MM.1S (cell line): ENCODE data around the gene BBX.

Experiments
- DNase-seq: peaks from one replicate; pipeline ENCODE4 v3.0.0-alpha.2; 2015
- H2AFZ ChIP-seq: fragments of 300-600 bp; sonication (generic); 2 replicates; pipeline ENCODE4 v1.6.0; 2016; ENCODE audit warnings: antibody characterized with exemption, low read length
- H3F3A ChIP-seq: fragments of 300-600 bp; sonication (generic); 2 replicates; pipeline ENCODE4 v1.6.1; 2016; ENCODE audit warnings: mild to moderate bottlenecking, antibody characterized with exemption, low read length, moderate library complexity, mixed read lengths; ENCODE audit not compliant: insufficient read depth
- H3K27ac ChIP-seq: fragments of 300-600 bp; sonication (generic); 2 replicates; pipeline ENCODE4 v1.5.1; 2016; ENCODE audit warnings: mild to moderate bottlenecking, low read length
- H3K27me3 ChIP-seq: fragments of 300-600 bp; sonication (generic); replicated peaks from 2 replicates; pipeline ENCODE4 v1.6.0; 2016; ENCODE audit warnings: low read length; ENCODE audit not compliant: insufficient read depth
- H3K36me3 ChIP-seq: fragments of 300-600 bp; sonication (generic); replicated peaks from 2 replicates; pipeline ENCODE4 v1.6.1; 2016; ENCODE audit warnings: mild to moderate bottlenecking, low read length, mixed read lengths; ENCODE audit not compliant: insufficient read depth
- H3K4me1 ChIP-seq: fragments of 300-600 bp; sonication (generic); 2 replicates; pipeline ENCODE4 v1.6.1; 2016; ENCODE audit warnings: low read length, mixed read lengths
- H3K4me2 ChIP-seq: fragments of 300-600 bp; sonication (generic); 2 replicates; pipeline ENCODE4 v1.6.0; 2016; ENCODE audit warnings: low read depth, low read length
- H3K4me3 ChIP-seq: fragments of 300-600 bp; sonication (generic); 2 replicates; pipeline ENCODE4 v1.5.1; 2016; ENCODE audit warnings: low read length, mixed read lengths
- H3K79me2 ChIP-seq: fragments of 300-600 bp; sonication (generic); 2 replicates; pipeline ENCODE4 v1.6.1; 2016; ENCODE audit warnings: mixed run types, low read length, mixed read lengths
- H3K9ac ChIP-seq: fragments of 300-600 bp; sonication (generic); 2 replicates; pipeline ENCODE4 v1.6.1; 2016; ENCODE audit warnings: low read length, mixed read lengths
- H3K9me2 ChIP-seq: fragments of 300-600 bp; sonication (generic); replicated peaks from 2 replicates; pipeline ENCODE4 v1.6.1; 2016; ENCODE audit warnings: mild to moderate bottlenecking, low read length, mixed read lengths; ENCODE audit not compliant: insufficient read depth
- H3K9me3 ChIP-seq: fragments of 300-600 bp; sonication (generic); replicated peaks from 2 replicates; pipeline ENCODE4 v1.6.1; 2016; ENCODE audit warnings: mild to moderate bottlenecking, low read length, mixed read lengths; ENCODE audit not compliant: insufficient read depth
- H4K20me1 ChIP-seq: fragments of 300-600 bp; sonication (generic); 2 replicates; pipeline ENCODE4 v1.6.1; 2016; ENCODE audit warnings: mild to moderate bottlenecking, low read length, moderate library complexity, mixed read lengths; ENCODE audit not compliant: insufficient read depth
- CTCF ChIP-seq: fragments of 300-600 bp; sonication (generic); IDR thresholded peaks from 2 replicates; pipeline ENCODE4 v1.5.1; 2016; ENCODE audit warnings: antibody characterized with exemption, low read length, mixed read lengths
- EZH2 ChIP-seq: fragments of 300-600 bp; sonication (generic); optimal IDR thresholded peaks from 2 replicates; pipeline ENCODE3; 2017; ENCODE audit warnings: low read depth, mild to moderate bottlenecking, antibody characterized with exemption, low read length, mixed read lengths
- EZH2phosphoT487 ChIP-seq: fragments of 300-600 bp; sonication (generic); IDR thresholded peaks from 2 replicates; pipeline ENCODE4 v1.6.1; 2018; ENCODE audit warnings: antibody characterized with exemption, low read length

The BBX gene

GRCh38 chr3:107782054-107782453 lies 259.3 kb downstream of the BBX start:
- no peak overlapping the region for H3K4me3 ChIP-seq
- no peak overlapping the region for H3K4me2 ChIP-seq
- no peaks in the 10 kb centered on the region for H3F3A ChIP-seq
- H3K9ac ChIP-seq: no peak overlapping the region
- H3K4me1 ChIP-seq: no peaks in the 10 kb centered on the region
- no peak overlapping the region for H2AFZ ChIP-seq
- no peak overlapping the region for H3K27ac ChIP-seq
- no peaks in the 10 kb centered on the region for H3K9me3 ChIP-seq
- H4K20me1 ChIP-seq: no peaks in the 10 kb centered on the region
- H3K36me3 ChIP-seq: no peaks in the 10 kb centered on the region
- no peaks in the 10 kb centered on the region for H3K27me3 ChIP-seq
- no peaks in the 10 kb centered on the region for H3K9me2 ChIP-seq
- no peaks in the 10 kb centered on the region for H3K79me2 ChIP-seq
- DNase-seq: no peak
- TF ChIP-seq CTCF (no peak), EZH2phosphoT487 (no peak), EZH2 (no peak)

DNA sequence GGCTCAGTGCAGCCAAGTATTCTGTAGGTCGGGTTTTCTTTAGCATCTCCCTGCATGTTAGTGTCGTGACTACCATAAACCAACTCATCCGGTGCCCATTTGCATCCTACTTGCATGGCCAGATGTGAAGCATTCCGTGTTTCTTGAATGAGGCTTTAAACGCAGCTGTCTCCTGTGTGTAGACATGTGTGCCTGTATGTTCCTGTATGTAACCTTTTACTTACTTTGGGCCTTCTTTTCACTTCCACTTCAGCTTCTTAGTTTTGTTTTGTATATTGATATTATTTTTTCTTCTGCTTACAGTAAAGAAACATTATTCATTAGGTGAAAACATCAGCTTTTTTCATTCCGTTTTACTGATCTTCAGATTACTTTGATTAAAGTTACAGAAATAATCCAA lies 267.9 kb downstream of the BBX start:
- H3F3A ChIP-seq: no peaks in the 10 kb centered on the region
- no peak overlapping the region for H3K27ac ChIP-seq
- H3K9ac ChIP-seq: no peak overlapping the region
- no peaks in the 10 kb centered on the region for H3K4me1 ChIP-seq
- no peaks in the 10 kb centered on the region for H3K79me2 ChIP-seq
- no peaks in the 10 kb centered on the region for H3K9me3 ChIP-seq
- H3K27me3 ChIP-seq: no peaks in the 10 kb centered on the region
- H3K9me2 ChIP-seq: no peaks in the 10 kb centered on the region
- H3K36me3 ChIP-seq: no peaks in the 10 kb centered on the region
- H2AFZ ChIP-seq: no peak overlapping the region
- no peak for DNase-seq
- H4K20me1 ChIP-seq: no peaks in the 10 kb centered on the region
- H3K4me2 ChIP-seq: no peak overlapping the region
- TF ChIP-seq EZH2: no peak
- no peak for TF ChIP-seq CTCF
- no peak overlapping the region for H3K4me3 ChIP-seq

- no peak for DNase-seq
- TF ChIP-seq EZH2phosphoT487 (no peak), CTCF (no peak), EZH2 (no peak)
- Histone ChIP-seq H3K9me3 (no peaks in the 10 kb centered on the region), H3K4me3 (no peak overlapping the region), H3F3A (no peaks in the 10 kb centered on the region), H3K27ac (no peak overlapping the region), H2AFZ (no peak overlapping the region), H3K36me3 (no peaks in the 10 kb centered on the region), H3K9me2 (no peaks in the 10 kb centered on the region), H3K4me2 (no peak overlapping the region), H4K20me1 (no peaks in the 10 kb centered on the region), H3K79me2 (no peaks in the 10 kb centered on the region), H3K9ac (no peak overlapping the region), H3K4me1 (no peaks in the 10 kb centered on the region), H3K27me3 (no peaks in the 10 kb centered on the region)
These were observed 268.3 kb downstream of the BBX start for GRCh38 chr3:107791027-107791426.
